GM23338 (cell line): Measurements from ENCODE around the gene PACSIN1. TPM values are rescaled to one million over a fixed set of nuclear protein-coding genes. Genes with fewer than 3 reads are reported as not detected.

Source experiments
- ATAC-seq: fragments of 200-7000 bp; cut with Tn5 transposase; 3 replicates; pipeline ENCODE4 v1.9.1; 2020
- DNase-seq: peaks from one replicate; pipeline ENCODE4 v3.0.0-alpha.2; 2015; ENCODE audit warnings: low spot score
- H2AFZ ChIP-seq: fragments of 200-600 bp; sonication (generic); 2 replicates; pipeline ENCODE4 v1.8.0; 2016; ENCODE audit warnings: antibody characterized with exemption, mild to moderate bottlenecking, moderate library complexity
- H3F3A ChIP-seq: fragments of 200-600 bp; sonication (generic); replicated peaks from 2 replicates; pipeline ENCODE4 v1.8.0; 2017; ENCODE audit warnings: antibody characterized with exemption, mixed run types, low read depth
- H3K27ac ChIP-seq: fragments of 200-600 bp; sonication (generic); 2 replicates; pipeline ENCODE4 v1.6.1; 2016; ENCODE audit warnings: low read depth
- H3K27me3 ChIP-seq: fragments of 200-600 bp; sonication (generic); 2 replicates; pipeline ENCODE4 v1.8.0; 2016; ENCODE audit warnings: mild to moderate bottlenecking, mixed run types, moderate library complexity; ENCODE audit not compliant: insufficient read depth
- H3K36me3 ChIP-seq: fragments of 200-600 bp; sonication (generic); 2 replicates; pipeline ENCODE4 v1.8.0; 2016; ENCODE audit warnings: mild to moderate bottlenecking; ENCODE audit not compliant: insufficient read depth
- H3K4me1 ChIP-seq: fragments of 200-600 bp; sonication (generic); 2 replicates; pipeline ENCODE4 v1.8.0; 2016; ENCODE audit warnings: mild to moderate bottlenecking, moderate library complexity; ENCODE audit not compliant: insufficient read depth
- H3K4me2 ChIP-seq: fragments of 200-600 bp; sonication (generic); 2 replicates; pipeline ENCODE4 v1.7.1; 2017; ENCODE audit warnings: mixed run types
- H3K4me3 ChIP-seq: fragments of 200-600 bp; sonication (generic); 2 replicates; pipeline ENCODE4 v1.6.1; 2016; ENCODE audit warnings: mixed run types
- H3K79me2 ChIP-seq: fragments of 200-600 bp; sonication (generic); replicated peaks from 2 replicates; pipeline ENCODE4 v1.8.0; 2017; ENCODE audit warnings: mild to moderate bottlenecking; ENCODE audit not compliant: insufficient read depth
- H3K9me2 ChIP-seq: fragments of 200-600 bp; sonication (generic); 2 replicates; pipeline ENCODE4 v1.8.0; 2017; ENCODE audit not compliant: insufficient read depth
- H4K20me1 ChIP-seq: fragments of 200-600 bp; sonication (generic); replicated peaks from 2 replicates; pipeline ENCODE4 v1.8.0; 2017; ENCODE audit warnings: mild to moderate bottlenecking; ENCODE audit not compliant: insufficient read depth
- H3K27ac Mint-ChIP-seq: 2 replicates; pipeline ENCODE4 v1.8.0; 2020; ENCODE audit warnings: inconsistent platforms, mild to moderate bottlenecking, moderate library complexity, mixed read lengths
- H3K27me3 Mint-ChIP-seq: 3 replicates; pipeline ENCODE4 v1.8.0; 2022; ENCODE audit warnings: low read depth, mild to moderate bottlenecking, moderate library complexity, mixed read lengths, inconsistent platforms; ENCODE audit not compliant: insufficient read depth, poor library complexity
- H3K36me3 Mint-ChIP-seq: 3 replicates; pipeline ENCODE4 v1.8.0; 2021; ENCODE audit warnings: low read depth, mild to moderate bottlenecking, inconsistent platforms, moderate library complexity, mixed read lengths
- H3K4me1 Mint-ChIP-seq: 3 replicates; pipeline ENCODE4 v1.8.0; 2020; ENCODE audit warnings: mild to moderate bottlenecking, inconsistent platforms, mixed read lengths
- H3K4me3 Mint-ChIP-seq: 3 replicates; pipeline ENCODE4 v1.8.0; 2021; ENCODE audit warnings: moderate library complexity, mild to moderate bottlenecking, inconsistent platforms, mixed read lengths
- H3K9me3 Mint-ChIP-seq: 3 replicates; pipeline ENCODE4 v1.8.0; 2020; ENCODE audit warnings: moderate library complexity, mild to moderate bottlenecking, inconsistent platforms, mixed read lengths
- CREB1 ChIP-seq: fragments of 250-450 bp; sonication (Bioruptor Pico); IDR thresholded peaks from 2 replicates; pipeline ENCODE4 v1.5.0; 2020; ENCODE audit warnings: low read depth, mild to moderate bottlenecking, moderate library complexity
- EZH2 ChIP-seq: fragments of 200-600 bp; sonication (generic); IDR thresholded peaks from one replicate; pipeline ENCODE4 v1.8.0; 2017; ENCODE audit warnings: antibody characterized with exemption, mild to moderate bottlenecking, low read depth; ENCODE audit not compliant: unreplicated experiment
- EZH2phosphoT487 ChIP-seq: fragments of 200-600 bp; sonication (generic); IDR thresholded peaks from one replicate; pipeline ENCODE4 v1.8.1; 2018; ENCODE audit warnings: antibody characterized with exemption; ENCODE audit not compliant: unreplicated experiment
- JUNB ChIP-seq: IDR thresholded peaks from one replicate; pipeline ENCODE4 v1.6.1; 2016; ENCODE audit warnings: antibody characterized with exemption; ENCODE audit not compliant: unreplicated experiment
- NANOG ChIP-seq: IDR thresholded peaks from 2 replicates; pipeline ENCODE4 v1.6.1; 2016; ENCODE audit warnings: antibody characterized with exemption, borderline replicate concordance
- POLR2AphosphoS5 ChIP-seq: IDR thresholded peaks from 2 replicates; pipeline ENCODE4 v1.6.1; 2016; ENCODE audit warnings: antibody characterized with exemption, low read depth
- STAT1 ChIP-seq: IDR thresholded peaks from one replicate; pipeline ENCODE4 v1.6.1; 2016; ENCODE audit warnings: antibody characterized with exemption; ENCODE audit not compliant: unreplicated experiment
- ZNF114 ChIP-seq: fragments of 250-450 bp; sonication (Bioruptor Pico); IDR thresholded peaks from 2 replicates; pipeline ENCODE4 v1.5.0; 2020; ENCODE audit warnings: mild to moderate bottlenecking, moderate library complexity
- ZNF331 ChIP-seq: fragments of 250-450 bp; sonication (Bioruptor Pico); IDR thresholded peaks from 2 replicates; pipeline ENCODE4 v1.5.0; 2020; ENCODE audit warnings: low read depth, mild to moderate bottlenecking, moderate library complexity
- polyA plus RNA-seq: library from polyadenylated mRNA; unstranded; fragments of >200 nt; fragmentation: Nextera tagmentation; extraction: Ambion mirVana; gene quantifications from 2 replicates; pipeline ENCODE4 v1.2.1, GENCODE V29; 2016
- total RNA-seq: library from RNA; depleted of rRNA; stranded (reverse); fragments of >200 nt; shearing (Covaris generic); gene quantifications from 2 replicates; pipeline ENCODE4 v1.2.3, GENCODE V29; 2014
- TF ChIP-seq, protein P1 (sequence below): fragments of 250-450 bp; sonication (Bioruptor Pico); IDR thresholded peaks from 2 replicates; pipeline ENCODE4 v1.5.0; 2020; ENCODE audit warnings: mild to moderate bottlenecking, moderate library complexity
- TF ChIP-seq, protein P2 (sequence below), 2 experiments: fragments of 200-600 bp in 1 of 2; sonication (generic) in 1 of 2; conservative IDR thresholded peaks; 2 replicates each; pipeline versions ENCODE4 v1.5.1 to v1.6.1; 2016 to 2017; ENCODE audit warnings: antibody characterized with exemption in 2 of 2, low read depth in 2 of 2, mild to moderate bottlenecking in 2 of 2, moderate library complexity in 1 of 2
- TF ChIP-seq, protein P3 (sequence below): IDR thresholded peaks from one replicate; pipeline ENCODE4 v1.6.1; 2018; ENCODE audit warnings: antibody characterized with exemption; ENCODE audit not compliant: unreplicated experiment
- TF ChIP-seq, protein P4 (sequence below): IDR thresholded peaks from 2 replicates; pipeline ENCODE4 v1.6.1; 2016; ENCODE audit warnings: antibody characterized with exemption

Gene PACSIN1
- total and polyA plus RNA-seq, 2 experiments from 2014 or later = 5.2 to 8.7 TPM

DNA sequence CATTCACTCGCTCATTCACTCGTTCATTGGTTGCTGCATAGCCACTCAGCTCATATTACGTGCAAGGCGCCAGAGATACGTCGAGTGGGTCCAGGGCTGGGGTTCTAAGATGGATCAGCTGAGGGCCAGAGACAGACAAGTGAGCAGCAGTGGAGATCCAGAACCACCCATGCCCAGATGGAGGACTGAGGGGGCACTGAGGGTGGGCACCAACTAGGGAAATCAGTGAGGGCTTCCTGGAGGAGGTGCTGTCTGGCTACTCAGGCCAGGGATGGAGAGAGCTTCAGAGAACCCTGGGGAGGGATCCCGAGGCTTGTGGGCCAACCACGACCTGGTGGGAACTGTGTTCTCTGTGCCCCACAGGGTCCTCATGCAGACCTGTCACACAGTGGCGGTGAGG is 90.6 kb downstream of the PACSIN1 start:
- Mint-ChIP-seq H3K9me3 (no peaks in the 10 kb centered on the region; the same call in 2 of the 3 replicates), H3K36me3 (no peaks in the 10 kb centered on the region), H3K4me1 (peaks cover 22% of the 10 kb centered on the region), H3K4me3 (no peak overlapping the region), H3K27me3 (peaks cover 9% of the 10 kb centered on the region), H3K27ac (no peak overlapping the region)
- no peaks in the 10 kb centered on the region for H3K36me3 ChIP-seq
- no peaks in the 10 kb centered on the region for H3K27me3 ChIP-seq
- H3K4me1 ChIP-seq = peaks cover 7% of the 10 kb centered on the region
- no peaks in the 10 kb centered on the region for H3F3A ChIP-seq
- TF ChIP-seq POLR2AphosphoS5 = no peak
- TF ChIP-seq STAT1 = no peak
- TF ChIP-seq, protein P1, sequence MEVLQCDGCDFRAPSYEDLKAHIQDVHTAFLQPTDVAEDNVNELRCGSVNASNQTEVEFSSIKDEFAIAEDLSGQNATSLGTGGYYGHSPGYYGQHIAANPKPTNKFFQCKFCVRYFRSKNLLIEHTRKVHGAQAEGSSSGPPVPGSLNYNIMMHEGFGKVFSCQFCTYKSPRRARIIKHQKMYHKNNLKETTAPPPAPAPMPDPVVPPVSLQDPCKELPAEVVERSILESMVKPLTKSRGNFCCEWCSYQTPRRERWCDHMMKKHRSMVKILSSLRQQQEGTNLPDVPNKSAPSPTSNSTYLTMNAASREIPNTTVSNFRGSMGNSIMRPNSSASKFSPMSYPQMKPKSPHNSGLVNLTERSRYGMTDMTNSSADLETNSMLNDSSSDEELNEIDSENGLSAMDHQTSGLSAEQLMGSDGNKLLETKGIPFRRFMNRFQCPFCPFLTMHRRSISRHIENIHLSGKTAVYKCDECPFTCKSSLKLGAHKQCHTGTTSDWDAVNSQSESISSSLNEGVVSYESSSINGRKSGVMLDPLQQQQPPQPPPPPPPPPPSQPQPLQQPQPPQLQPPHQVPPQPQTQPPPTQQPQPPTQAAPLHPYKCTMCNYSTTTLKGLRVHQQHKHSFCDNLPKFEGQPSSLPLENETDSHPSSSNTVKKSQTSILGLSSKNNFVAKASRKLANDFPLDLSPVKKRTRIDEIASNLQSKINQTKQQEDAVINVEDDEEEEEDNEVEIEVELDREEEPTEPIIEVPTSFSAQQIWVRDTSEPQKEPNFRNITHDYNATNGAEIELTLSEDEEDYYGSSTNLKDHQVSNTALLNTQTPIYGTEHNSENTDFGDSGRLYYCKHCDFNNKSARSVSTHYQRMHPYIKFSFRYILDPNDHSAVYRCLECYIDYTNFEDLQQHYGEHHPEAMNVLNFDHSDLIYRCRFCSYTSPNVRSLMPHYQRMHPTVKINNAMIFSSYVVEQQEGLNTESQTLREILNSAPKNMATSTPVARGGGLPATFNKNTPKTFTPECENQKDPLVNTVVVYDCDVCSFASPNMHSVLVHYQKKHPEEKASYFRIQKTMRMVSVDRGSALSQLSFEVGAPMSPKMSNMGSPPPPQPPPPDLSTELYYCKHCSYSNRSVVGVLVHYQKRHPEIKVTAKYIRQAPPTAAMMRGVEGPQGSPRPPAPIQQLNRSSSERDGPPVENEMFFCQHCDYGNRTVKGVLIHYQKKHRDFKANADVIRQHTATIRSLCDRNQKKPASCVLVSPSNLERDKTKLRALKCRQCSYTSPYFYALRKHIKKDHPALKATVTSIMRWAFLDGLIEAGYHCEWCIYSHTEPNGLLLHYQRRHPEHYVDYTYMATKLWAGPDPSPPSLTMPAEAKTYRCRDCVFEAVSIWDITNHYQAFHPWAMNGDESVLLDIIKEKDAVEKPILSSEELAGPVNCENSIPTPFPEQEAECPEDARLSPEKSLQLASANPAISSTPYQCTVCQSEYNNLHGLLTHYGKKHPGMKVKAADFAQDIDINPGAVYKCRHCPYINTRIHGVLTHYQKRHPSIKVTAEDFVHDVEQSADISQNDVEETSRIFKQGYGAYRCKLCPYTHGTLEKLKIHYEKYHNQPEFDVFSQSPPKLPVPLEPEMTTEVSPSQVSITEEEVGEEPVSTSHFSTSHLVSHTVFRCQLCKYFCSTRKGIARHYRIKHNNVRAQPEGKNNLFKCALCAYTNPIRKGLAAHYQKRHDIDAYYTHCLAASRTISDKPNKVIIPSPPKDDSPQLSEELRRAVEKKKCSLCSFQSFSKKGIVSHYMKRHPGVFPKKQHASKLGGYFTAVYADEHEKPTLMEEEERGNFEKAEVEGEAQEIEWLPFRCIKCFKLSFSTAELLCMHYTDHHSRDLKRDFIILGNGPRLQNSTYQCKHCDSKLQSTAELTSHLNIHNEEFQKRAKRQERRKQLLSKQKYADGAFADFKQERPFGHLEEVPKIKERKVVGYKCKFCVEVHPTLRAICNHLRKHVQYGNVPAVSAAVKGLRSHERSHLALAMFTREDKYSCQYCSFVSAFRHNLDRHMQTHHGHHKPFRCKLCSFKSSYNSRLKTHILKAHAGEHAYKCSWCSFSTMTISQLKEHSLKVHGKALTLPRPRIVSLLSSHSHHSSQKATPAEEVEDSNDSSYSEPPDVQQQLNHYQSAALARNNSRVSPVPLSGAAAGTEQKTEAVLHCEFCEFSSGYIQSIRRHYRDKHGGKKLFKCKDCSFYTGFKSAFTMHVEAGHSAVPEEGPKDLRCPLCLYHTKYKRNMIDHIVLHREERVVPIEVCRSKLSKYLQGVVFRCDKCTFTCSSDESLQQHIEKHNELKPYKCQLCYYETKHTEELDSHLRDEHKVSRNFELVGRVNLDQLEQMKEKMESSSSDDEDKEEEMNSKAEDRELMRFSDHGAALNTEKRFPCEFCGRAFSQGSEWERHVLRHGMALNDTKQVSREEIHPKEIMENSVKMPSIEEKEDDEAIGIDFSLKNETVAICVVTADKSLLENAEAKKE = no peak
- TF ChIP-seq ZNF114 (CRISPR knock-in tag) = no peak
- no peak for TF ChIP-seq CREB1
- TF ChIP-seq EZH2phosphoT487 = no peak
- TF ChIP-seq, protein P2, sequence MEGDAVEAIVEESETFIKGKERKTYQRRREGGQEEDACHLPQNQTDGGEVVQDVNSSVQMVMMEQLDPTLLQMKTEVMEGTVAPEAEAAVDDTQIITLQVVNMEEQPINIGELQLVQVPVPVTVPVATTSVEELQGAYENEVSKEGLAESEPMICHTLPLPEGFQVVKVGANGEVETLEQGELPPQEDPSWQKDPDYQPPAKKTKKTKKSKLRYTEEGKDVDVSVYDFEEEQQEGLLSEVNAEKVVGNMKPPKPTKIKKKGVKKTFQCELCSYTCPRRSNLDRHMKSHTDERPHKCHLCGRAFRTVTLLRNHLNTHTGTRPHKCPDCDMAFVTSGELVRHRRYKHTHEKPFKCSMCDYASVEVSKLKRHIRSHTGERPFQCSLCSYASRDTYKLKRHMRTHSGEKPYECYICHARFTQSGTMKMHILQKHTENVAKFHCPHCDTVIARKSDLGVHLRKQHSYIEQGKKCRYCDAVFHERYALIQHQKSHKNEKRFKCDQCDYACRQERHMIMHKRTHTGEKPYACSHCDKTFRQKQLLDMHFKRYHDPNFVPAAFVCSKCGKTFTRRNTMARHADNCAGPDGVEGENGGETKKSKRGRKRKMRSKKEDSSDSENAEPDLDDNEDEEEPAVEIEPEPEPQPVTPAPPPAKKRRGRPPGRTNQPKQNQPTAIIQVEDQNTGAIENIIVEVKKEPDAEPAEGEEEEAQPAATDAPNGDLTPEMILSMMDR (conservative IDR thresholded peaks at IDR 0.05; ENCODE audit: low read depth in 2 of 2) = no peak
- no peak for TF ChIP-seq EZH2
- TF ChIP-seq NANOG = no peak
- no peak for TF ChIP-seq ZNF331 (CRISPR knock-in tag)
- TF ChIP-seq, protein P3, sequence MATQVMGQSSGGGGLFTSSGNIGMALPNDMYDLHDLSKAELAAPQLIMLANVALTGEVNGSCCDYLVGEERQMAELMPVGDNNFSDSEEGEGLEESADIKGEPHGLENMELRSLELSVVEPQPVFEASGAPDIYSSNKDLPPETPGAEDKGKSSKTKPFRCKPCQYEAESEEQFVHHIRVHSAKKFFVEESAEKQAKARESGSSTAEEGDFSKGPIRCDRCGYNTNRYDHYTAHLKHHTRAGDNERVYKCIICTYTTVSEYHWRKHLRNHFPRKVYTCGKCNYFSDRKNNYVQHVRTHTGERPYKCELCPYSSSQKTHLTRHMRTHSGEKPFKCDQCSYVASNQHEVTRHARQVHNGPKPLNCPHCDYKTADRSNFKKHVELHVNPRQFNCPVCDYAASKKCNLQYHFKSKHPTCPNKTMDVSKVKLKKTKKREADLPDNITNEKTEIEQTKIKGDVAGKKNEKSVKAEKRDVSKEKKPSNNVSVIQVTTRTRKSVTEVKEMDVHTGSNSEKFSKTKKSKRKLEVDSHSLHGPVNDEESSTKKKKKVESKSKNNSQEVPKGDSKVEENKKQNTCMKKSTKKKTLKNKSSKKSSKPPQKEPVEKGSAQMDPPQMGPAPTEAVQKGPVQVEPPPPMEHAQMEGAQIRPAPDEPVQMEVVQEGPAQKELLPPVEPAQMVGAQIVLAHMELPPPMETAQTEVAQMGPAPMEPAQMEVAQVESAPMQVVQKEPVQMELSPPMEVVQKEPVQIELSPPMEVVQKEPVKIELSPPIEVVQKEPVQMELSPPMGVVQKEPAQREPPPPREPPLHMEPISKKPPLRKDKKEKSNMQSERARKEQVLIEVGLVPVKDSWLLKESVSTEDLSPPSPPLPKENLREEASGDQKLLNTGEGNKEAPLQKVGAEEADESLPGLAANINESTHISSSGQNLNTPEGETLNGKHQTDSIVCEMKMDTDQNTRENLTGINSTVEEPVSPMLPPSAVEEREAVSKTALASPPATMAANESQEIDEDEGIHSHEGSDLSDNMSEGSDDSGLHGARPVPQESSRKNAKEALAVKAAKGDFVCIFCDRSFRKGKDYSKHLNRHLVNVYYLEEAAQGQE = no peak
- TF ChIP-seq JUNB = no peak
- TF ChIP-seq, protein P4, sequence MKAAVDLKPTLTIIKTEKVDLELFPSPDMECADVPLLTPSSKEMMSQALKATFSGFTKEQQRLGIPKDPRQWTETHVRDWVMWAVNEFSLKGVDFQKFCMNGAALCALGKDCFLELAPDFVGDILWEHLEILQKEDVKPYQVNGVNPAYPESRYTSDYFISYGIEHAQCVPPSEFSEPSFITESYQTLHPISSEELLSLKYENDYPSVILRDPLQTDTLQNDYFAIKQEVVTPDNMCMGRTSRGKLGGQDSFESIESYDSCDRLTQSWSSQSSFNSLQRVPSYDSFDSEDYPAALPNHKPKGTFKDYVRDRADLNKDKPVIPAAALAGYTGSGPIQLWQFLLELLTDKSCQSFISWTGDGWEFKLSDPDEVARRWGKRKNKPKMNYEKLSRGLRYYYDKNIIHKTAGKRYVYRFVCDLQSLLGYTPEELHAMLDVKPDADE = no peak
- DNase-seq (no peak), ATAC-seq (no peak)
- no peak overlapping the region for H2AFZ ChIP-seq
- no peaks in the 10 kb centered on the region for H3K9me2 ChIP-seq
- H4K20me1 ChIP-seq = no peaks in the 10 kb centered on the region
- H3K79me2 ChIP-seq = no peaks in the 10 kb centered on the region
- H3K4me2 ChIP-seq = no peak overlapping the region
- no peak overlapping the region for H3K27ac ChIP-seq
- H3K4me3 ChIP-seq = no peak overlapping the region
